HAP-1 (cell line): ENCODE results near the gene SSH2.
"Not testable (repeated sequence)": the region's sequence is repeated elsewhere in the genome, so short reads cannot be mapped to it uniquely, and the experiment has no call there.

Experiments used
- DNase-seq, 2 experiments: peaks; one replicate each; pipeline ENCODE4 v3.0.0-alpha.2; 2016 to 2020; ENCODE audit warnings: low spot score in 2 of 2
- H3K27me3 ChIP-seq: fragments of 250-450 bp; sonication (Bioruptor Pico); 2 replicates; pipeline ENCODE4 v1.5.1; 2020; ENCODE audit warnings: low read depth, mild to moderate bottlenecking, moderate library complexity
- H3K36me3 ChIP-seq: fragments of 250-450 bp; sonication (Bioruptor Pico); replicated peaks from 2 replicates; pipeline ENCODE4 v1.5.1; 2020; ENCODE audit warnings: mild to moderate bottlenecking
- H3K4me1 ChIP-seq: fragments of 250-450 bp; sonication (Bioruptor Pico); 2 replicates; pipeline ENCODE4 v1.5.1; 2020; ENCODE audit warnings: mild to moderate bottlenecking
- H3K4me3 ChIP-seq: fragments of 250-450 bp; sonication (Bioruptor Pico); 2 replicates; pipeline ENCODE4 v1.5.1; 2020; ENCODE audit warnings: mild to moderate bottlenecking, moderate library complexity
- H3K9me3 ChIP-seq: fragments of 250-450 bp; sonication (Bioruptor Pico); 2 replicates; pipeline ENCODE4 v1.5.1; 2020; ENCODE audit warnings: mild to moderate bottlenecking, moderate library complexity
- in situ Hi-C: fragments of 300-500 bp; cut with MboI; formaldehyde crosslinking; loops from 3 replicates; pipeline ENCODE4 v1.14.3; 2020; ENCODE audit warnings: low sequenced_read_pairs, inconsistent platforms, mixed read lengths

Gene SSH2

DNA sequence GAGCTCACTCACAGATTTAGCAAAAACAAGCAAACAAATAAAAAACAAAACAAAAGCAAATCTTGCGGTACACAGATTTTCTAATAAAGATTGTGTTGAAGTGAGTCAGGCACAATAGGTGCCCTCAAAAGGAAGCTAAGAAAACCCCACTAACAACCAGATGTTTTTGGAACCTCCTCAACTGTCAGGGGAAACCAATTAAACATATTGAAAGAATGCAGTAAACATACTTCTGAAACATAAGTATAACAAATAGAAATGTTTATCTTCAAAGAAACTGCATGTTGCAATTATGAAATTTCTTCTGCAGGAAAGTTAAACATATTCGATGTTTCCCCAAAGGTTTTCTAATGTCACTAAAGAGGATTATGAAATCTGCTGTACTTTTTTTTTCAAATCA is 196.9 kb downstream of the SSH2 start:
- Histone ChIP-seq H3K4me3 (no peak overlapping the region), H3K36me3 (no peaks in the 10 kb centered on the region), H3K4me1 (peaks cover 28% of the 10 kb centered on the region), H3K9me3 (0 out of 2 replicates have a peak, but pooled peaks cover 2% of the 10 kb centered on the region), H3K27me3 (no peaks in the 10 kb centered on the region)
- in situ Hi-C loops, result no loop called here
- DNase-seq, result no peak

- 0 out of 2 replicates have a peak, but pooled peaks cover 2% of the 10 kb centered on the region for H3K9me3 ChIP-seq
- H3K36me3 ChIP-seq, result no peaks in the 10 kb centered on the region
- H3K27me3 ChIP-seq, result no peaks in the 10 kb centered on the region
- no peak overlapping the region for H3K4me3 ChIP-seq
- in situ Hi-C loops, result no loop called here
- H3K4me1 ChIP-seq, result peaks cover 28% of the 10 kb centered on the region
- DNase-seq, result no peak
These were observed 197.4 kb downstream of the SSH2 start for GRCh38 chr17:29732613-29733012.

- Histone ChIP-seq H3K27me3 (no peaks in the 10 kb centered on the region), H3K36me3 (no peaks in the 10 kb centered on the region), H3K4me1 (peaks cover 32% of the 10 kb centered on the region), H3K9me3 (0 out of 2 replicates have a peak, but pooled peaks cover 2% of the 10 kb centered on the region), H3K4me3 (no peak overlapping the region)
- DNase-seq, result peak in 1 of 2 experiments; percentile 28
- in situ Hi-C loops, result no loop called here
These were observed 197.8 kb downstream of the SSH2 start for GRCh38 chr17:29732209-29732608.

- Histone ChIP-seq H3K9me3 (0 out of 2 replicates have a peak, but pooled peaks cover 2% of the 10 kb centered on the region), H3K27me3 (no peaks in the 10 kb centered on the region), H3K4me1 (peaks cover 37% of the 10 kb centered on the region), H3K36me3 (no peaks in the 10 kb centered on the region), H3K4me3 (no peak overlapping the region)
- DNase-seq, result no peak
- in situ Hi-C loops, result no loop called here
These were observed 198.5 kb downstream of the SSH2 start for GRCh38 chr17:29731589-29731929.

GRCh38 chr17:29728490-29728889 is 201.5 kb downstream of the SSH2 start:
- H3K4me3 ChIP-seq, result no peak overlapping the region
- no peaks in the 10 kb centered on the region for H3K36me3 ChIP-seq
- no peaks in the 10 kb centered on the region for H3K27me3 ChIP-seq
- no peak for DNase-seq
- in situ Hi-C loops, result no loop called here
- peaks cover 29% of the 10 kb centered on the region for H3K4me1 ChIP-seq
- H3K9me3 ChIP-seq, result 0 out of 2 replicates have a peak, but pooled peaks cover 2% of the 10 kb centered on the region

DNA sequence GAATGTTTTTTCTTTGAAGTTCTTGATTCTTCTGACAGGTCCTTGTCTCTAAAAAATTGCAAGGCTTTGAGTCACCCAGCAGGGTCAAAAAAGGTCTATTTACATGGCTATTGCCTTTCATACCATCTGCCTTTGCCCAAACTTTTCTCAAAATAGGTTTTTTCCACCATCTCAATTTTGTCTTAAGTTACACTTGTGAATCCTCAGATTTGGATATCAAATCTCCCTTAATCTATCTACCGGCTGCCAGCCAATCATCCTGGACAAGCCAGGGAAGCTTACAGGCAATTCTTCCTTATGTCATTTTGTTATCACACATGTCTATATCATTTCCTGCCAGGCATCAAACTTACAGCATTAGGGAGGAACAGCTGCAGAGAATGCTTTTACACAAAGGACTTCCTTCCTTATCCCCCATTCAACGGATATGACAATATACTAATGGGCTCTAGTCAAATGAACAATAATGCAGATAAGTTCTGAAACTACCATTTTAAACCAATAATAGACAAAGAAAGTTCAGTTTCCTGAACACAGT is 203.2 kb downstream of the SSH2 start:
- in situ Hi-C loops, result no loop called here
- peak in 1 of 2 experiments; percentile 24 for DNase-seq
- Histone ChIP-seq H3K9me3 (0 out of 2 replicates have a peak, but pooled peaks cover 2% of the 10 kb centered on the region), H3K4me1 (peaks cover 16% of the 10 kb centered on the region), H3K4me3 (no peak overlapping the region), H3K27me3 (no peaks in the 10 kb centered on the region), H3K36me3 (no peaks in the 10 kb centered on the region)

DNA sequence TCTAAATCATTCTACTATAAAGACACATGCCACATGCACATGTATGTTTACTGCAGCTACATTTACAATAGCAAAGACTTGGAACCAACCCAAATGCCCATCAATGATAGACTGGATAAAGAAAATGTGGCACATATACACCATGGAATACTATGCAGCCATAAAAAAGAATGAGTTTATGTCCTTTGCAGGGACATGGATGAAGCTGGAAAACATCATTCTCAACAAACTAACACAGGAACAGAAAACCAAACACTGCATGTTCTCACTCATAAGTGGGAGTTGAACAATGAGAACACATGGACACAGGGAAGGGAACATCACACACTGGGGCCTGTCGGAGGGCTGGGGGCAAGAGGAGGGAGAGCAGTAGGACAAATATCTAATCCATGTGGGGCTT is 204.6 kb downstream of the SSH2 start:
- peaks cover 24% of the 10 kb centered on the region for H3K4me1 ChIP-seq
- H3K9me3 ChIP-seq, H3K36me3 ChIP-seq, H3K4me3 ChIP-seq, H3K27me3 ChIP-seq, in situ Hi-C loops, DNase-seq: not testable (repeated sequence)

- no peaks in the 10 kb centered on the region for H3K36me3 ChIP-seq
- in situ Hi-C loops, result no loop called here
- peaks cover 28% of the 10 kb centered on the region for H3K4me1 ChIP-seq
- H3K9me3 ChIP-seq, result 0 out of 2 replicates have a peak, but pooled peaks cover 2% of the 10 kb centered on the region
- H3K27me3 ChIP-seq, result no peaks in the 10 kb centered on the region
- DNase-seq, result no peak
- H3K4me3 ChIP-seq, result no peak overlapping the region
These were observed 206.6 kb downstream of the SSH2 start for GRCh38 chr17:29723278-29724047.

GRCh38 chr17:29722411-29723198 is 207.4 kb downstream of the SSH2 start:
- no peak for DNase-seq
- no peaks in the 10 kb centered on the region for H3K36me3 ChIP-seq
- H3K9me3 ChIP-seq, result no peaks in the 10 kb centered on the region
- no peaks in the 10 kb centered on the region for H3K27me3 ChIP-seq
- H3K4me1 ChIP-seq, result peaks cover 34% of the 10 kb centered on the region
- in situ Hi-C loops, result no loop called here
- H3K4me3 ChIP-seq, result no peak overlapping the region

- Histone ChIP-seq H3K9me3 (no peaks in the 10 kb centered on the region), H3K36me3 (no peaks in the 10 kb centered on the region), H3K27me3 (no peaks in the 10 kb centered on the region), H3K4me1 (peaks cover 23% of the 10 kb centered on the region), H3K4me3 (no peak overlapping the region)
- DNase-seq, result no peak
- in situ Hi-C loops, result no loop called here
These were observed 209.5 kb downstream of the SSH2 start for GRCh38 chr17:29720551-29720950.

- H3K27me3 ChIP-seq, result no peaks in the 10 kb centered on the region
- in situ Hi-C loops, result no loop called here
- DNase-seq, result no peak
- peaks cover 23% of the 10 kb centered on the region for H3K4me1 ChIP-seq
- H3K9me3 ChIP-seq, result no peaks in the 10 kb centered on the region
- H3K36me3 ChIP-seq, result no peaks in the 10 kb centered on the region
- no peak overlapping the region for H3K4me3 ChIP-seq
These were observed 210.6 kb downstream of the SSH2 start for GRCh38 chr17:29719469-29719868.

DNA sequence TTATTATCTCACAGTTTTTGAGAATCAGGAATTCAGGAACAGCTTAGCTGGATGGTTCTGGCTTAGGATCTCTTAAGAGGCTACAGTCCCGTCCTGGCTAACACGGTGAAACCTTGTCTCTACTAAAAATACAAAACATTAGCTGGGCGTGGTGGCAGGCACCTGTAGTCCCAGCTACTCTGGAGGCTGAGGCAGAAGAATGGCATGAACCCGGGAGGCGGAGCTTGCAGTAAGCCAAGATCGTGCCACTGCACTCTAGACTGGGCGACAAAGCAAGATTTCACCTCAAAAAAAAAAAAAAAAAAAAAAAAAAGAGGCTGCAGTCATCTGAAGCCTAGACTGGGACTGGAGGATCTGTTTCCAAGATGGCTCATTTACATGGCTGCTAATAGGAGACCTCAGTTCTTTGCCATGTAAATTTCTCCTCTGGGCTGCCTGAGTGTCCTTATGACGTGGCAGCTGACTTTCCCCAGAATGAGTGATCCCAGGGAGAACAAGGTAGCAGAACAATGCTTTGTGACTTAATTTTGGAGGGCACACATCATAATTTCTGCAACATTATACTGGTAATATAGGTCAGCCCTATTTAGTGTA is 211.5 kb downstream of the SSH2 start:
- H3K4me1 ChIP-seq, result peaks cover 26% of the 10 kb centered on the region
- no peak overlapping the region for H3K4me3 ChIP-seq
- in situ Hi-C loops, result no loop called here

DNA sequence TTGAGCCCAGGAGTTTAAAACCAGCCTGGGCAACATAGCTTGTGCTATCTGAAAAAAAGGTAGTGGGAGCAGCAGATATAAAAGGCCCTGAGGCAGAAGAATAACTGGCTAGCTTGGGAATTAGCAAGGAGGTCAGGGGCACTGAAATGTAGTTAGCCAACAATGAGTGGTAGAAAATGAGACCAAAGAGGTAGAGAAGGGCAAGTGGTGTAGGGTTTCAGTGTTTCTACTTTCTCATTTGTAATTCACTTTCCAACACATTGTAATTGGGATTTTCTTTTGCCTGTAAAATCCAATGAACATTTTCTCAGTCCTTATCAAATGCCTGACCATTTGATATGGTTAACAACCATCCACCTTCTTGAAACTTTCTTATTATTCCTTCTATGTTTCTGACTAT is 212.2 kb downstream of the SSH2 start:
- no peak overlapping the region for H3K4me3 ChIP-seq
- H3K4me1 ChIP-seq, result peaks cover 26% of the 10 kb centered on the region
- H3K27me3 ChIP-seq, result no peaks in the 10 kb centered on the region
- no peaks in the 10 kb centered on the region for H3K36me3 ChIP-seq
- DNase-seq, result no peak
- no peaks in the 10 kb centered on the region for H3K9me3 ChIP-seq
- in situ Hi-C loops, result no loop called here

More for the DNA sequence above, 211.5 kb downstream of the SSH2 start:
- no peak for DNase-seq
- no peaks in the 10 kb centered on the region for H3K9me3 ChIP-seq
- no peaks in the 10 kb centered on the region for H3K36me3 ChIP-seq
- H3K27me3 ChIP-seq, result no peaks in the 10 kb centered on the region
